Breast epithelium (tissue), 3 donors: ENCODE measurements around the gene CCBE1.

Experiments
- POLR2A ChIP-seq: fragments of 450-650 bp; IDR thresholded peaks from one replicate; pipeline ENCODE4 v1.6.1; 2016; ENCODE audit warnings: antibody characterized with exemption, mild to moderate bottlenecking, moderate library complexity
- TF ChIP-seq, protein P1 (sequence below), 3 donors: fragments of 450-650 bp; IDR thresholded peaks; one replicate each; pipeline ENCODE4 v1.5.1; 2016 to 2017; ENCODE audit warnings: antibody characterized with exemption in 3 of 3, mild to moderate bottlenecking in 3 of 3, moderate library complexity in 3 of 3

DNA sequence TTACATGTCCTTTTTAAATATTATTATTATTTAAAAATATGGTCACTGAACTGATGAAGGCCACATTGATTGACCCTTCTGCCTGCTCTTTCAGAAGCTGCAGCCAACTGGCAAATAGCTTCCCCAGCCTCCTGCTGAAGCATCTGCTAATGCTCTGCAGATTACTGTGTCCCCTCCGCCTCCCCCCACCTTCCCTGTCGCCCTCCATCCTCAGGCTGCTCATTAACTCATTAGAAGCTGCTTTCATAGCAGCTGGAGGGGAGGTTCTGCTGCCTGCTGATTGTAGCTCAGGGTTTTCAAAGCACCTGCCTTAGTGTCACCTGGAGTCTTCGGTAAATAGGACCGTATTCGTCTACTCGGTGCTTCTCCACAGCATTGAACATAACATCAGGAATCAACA is 313.4 kb downstream of the CCBE1 start:
- TF ChIP-seq, protein P1, sequence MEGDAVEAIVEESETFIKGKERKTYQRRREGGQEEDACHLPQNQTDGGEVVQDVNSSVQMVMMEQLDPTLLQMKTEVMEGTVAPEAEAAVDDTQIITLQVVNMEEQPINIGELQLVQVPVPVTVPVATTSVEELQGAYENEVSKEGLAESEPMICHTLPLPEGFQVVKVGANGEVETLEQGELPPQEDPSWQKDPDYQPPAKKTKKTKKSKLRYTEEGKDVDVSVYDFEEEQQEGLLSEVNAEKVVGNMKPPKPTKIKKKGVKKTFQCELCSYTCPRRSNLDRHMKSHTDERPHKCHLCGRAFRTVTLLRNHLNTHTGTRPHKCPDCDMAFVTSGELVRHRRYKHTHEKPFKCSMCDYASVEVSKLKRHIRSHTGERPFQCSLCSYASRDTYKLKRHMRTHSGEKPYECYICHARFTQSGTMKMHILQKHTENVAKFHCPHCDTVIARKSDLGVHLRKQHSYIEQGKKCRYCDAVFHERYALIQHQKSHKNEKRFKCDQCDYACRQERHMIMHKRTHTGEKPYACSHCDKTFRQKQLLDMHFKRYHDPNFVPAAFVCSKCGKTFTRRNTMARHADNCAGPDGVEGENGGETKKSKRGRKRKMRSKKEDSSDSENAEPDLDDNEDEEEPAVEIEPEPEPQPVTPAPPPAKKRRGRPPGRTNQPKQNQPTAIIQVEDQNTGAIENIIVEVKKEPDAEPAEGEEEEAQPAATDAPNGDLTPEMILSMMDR (IDR thresholded peaks at IDR 0.05) = no peak
- TF ChIP-seq POLR2A = no peak
